HFFc6 (cell line): Measurements from ENCODE around the gene WDR33. TPM values are rescaled to one million over a fixed set of nuclear protein-coding genes. Genes with fewer than 3 reads are reported as not detected.
"Not testable (repeated sequence)": the region's sequence is repeated elsewhere in the genome, so short reads cannot be mapped to it uniquely, and the experiment has no call there.

Experiments
- DNase-seq: peaks from one replicate; pipeline ENCODE4 v3.0.0-alpha.2; 2018
- H3K27ac Mint-ChIP-seq: 2 replicates; pipeline ENCODE4 v1.8.0; 2020; ENCODE audit warnings: mild to moderate bottlenecking, mixed read lengths
- H3K27me3 Mint-ChIP-seq: 2 replicates; pipeline ENCODE4 v1.8.0; 2021; ENCODE audit warnings: mild to moderate bottlenecking, moderate library complexity, mixed read lengths; ENCODE audit not compliant: insufficient read depth
- H3K36me3 Mint-ChIP-seq: 2 replicates; pipeline ENCODE4 v1.8.0; 2021; ENCODE audit warnings: low read depth, mixed read lengths
- H3K4me1 Mint-ChIP-seq: 2 replicates; pipeline ENCODE4 v1.8.0; 2020; ENCODE audit warnings: low read depth, mixed read lengths
- H3K4me3 Mint-ChIP-seq: 2 replicates; pipeline ENCODE4 v1.8.0; 2020; ENCODE audit warnings: mild to moderate bottlenecking, moderate library complexity, mixed read lengths
- H3K9me3 Mint-ChIP-seq: 2 replicates; pipeline ENCODE4 v1.8.0; 2020; ENCODE audit warnings: mild to moderate bottlenecking, mixed read lengths
- CTCF ChIP-seq: fragments of 200-600 bp; sonication (generic); IDR thresholded peaks from 2 replicates; pipeline ENCODE4 v1.5.0; 2021; ENCODE audit warnings: antibody characterized with exemption, mild to moderate bottlenecking
- total RNA-seq, 6 experiments: library from RNA; stranded (reverse); fragmentation: NEBNext Ultra II Directional; extraction: Animal tissue kit (Norgen Biotek cat#: 25700); gene quantifications; 2 replicates in 1 of 6; 3 replicates in 5 of 6; pipeline ENCODE4 v1.2.3, GENCODE V29; 2021

WDR33 gene
- total RNA-seq, 6 experiments from 2014 or later, result 36.3 to 40.1 (median 39.4) TPM

DNA sequence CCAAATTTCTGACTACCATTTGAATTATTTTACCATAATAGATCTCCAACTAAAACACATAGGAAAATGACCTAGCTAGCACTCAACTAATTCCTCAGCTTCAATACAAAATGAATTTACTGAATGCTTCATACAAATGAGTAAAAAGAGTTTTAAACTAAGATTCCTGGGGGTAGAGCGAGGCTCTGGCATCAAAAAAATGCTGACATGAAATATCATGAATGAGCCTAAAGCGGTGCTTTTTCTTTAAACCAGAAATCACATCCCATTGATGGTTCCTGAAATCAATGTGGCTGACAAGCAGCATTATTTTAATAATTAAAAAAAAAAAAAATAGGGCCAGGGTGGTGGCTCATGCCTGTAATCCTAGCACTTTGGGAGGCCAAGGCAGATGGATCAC, 32.1 kb downstream of the WDR33 start:
- DNase-seq, result no peak
- H3K36me3 Mint-ChIP-seq, result no peaks in the 10 kb centered on the region; the same call in 1 of the 2 replicates
- H3K27me3 Mint-ChIP-seq, result no peaks in the 10 kb centered on the region
- no peak for TF ChIP-seq CTCF
- H3K27ac Mint-ChIP-seq, result no peak overlapping the region
- no peaks in the 10 kb centered on the region for H3K9me3 Mint-ChIP-seq
- H3K4me3 Mint-ChIP-seq, result no peak overlapping the region
- H3K4me1 Mint-ChIP-seq, result peaks cover 8% of the 10 kb centered on the region

- TF ChIP-seq CTCF, result no peak
- Mint-ChIP-seq H3K27me3 (no peaks in the 10 kb centered on the region), H3K4me3 (no peak overlapping the region), H3K36me3 (no peaks in the 10 kb centered on the region; the same call in 1 of the 2 replicates), H3K4me1 (peaks cover 8% of the 10 kb centered on the region), H3K9me3 (no peaks in the 10 kb centered on the region), H3K27ac (no peak overlapping the region)
- DNase-seq, result no peak
These were observed 32.5 kb downstream of the WDR33 start for GRCh38 chr2:127778447-127778846.

DNA sequence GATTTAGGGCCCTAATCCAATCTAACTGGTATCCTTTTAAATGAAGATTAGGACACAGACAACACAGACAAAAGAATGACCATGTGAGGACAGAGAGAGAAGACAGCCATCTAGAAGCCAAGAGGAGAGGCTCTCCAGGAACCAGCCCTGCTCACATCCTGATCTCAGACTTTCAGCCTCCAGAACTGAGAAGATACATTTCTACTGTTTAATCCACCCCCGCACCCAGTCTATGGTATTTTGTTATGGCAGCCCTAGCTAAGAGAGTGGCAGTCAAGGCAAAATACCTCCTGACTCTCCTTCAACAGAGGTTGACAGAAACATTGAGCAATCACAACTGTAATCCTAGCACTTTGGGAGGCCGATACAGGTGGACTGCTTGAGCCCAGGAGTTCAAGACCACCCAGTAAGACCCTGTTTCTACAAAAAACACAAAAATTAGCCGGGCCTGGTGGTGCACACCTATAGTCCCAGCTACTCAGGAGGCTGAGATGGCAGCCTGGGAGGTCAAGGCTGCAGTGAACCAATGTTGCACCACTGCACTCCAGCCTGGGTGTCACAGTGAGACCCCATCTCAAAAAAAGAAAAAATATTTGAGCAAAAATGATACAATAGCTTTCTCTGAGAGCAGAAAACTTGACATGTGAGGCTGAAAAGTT, 34.7 kb downstream of the WDR33 start:
- Mint-ChIP-seq H3K4me1 (peaks cover 20% of the 10 kb centered on the region), H3K27me3 (no peaks in the 10 kb centered on the region), H3K4me3 (no peak overlapping the region), H3K27ac (peak overlapping the region; percentile 22; the same call in 1 of the 2 replicates), H3K36me3 (no peaks in the 10 kb centered on the region; the same call in 1 of the 2 replicates), H3K9me3 (no peaks in the 10 kb centered on the region)
- DNase-seq, result no peak
- TF ChIP-seq CTCF, result no peak

- H3K27me3 Mint-ChIP-seq, result no peaks in the 10 kb centered on the region
- H3K27ac Mint-ChIP-seq, result peak overlapping the region; percentile 97
- no peak for TF ChIP-seq CTCF
- peak overlapping the region; percentile 60; the same call in 1 of the 2 replicates for H3K4me3 Mint-ChIP-seq
- no peaks in the 10 kb centered on the region for H3K9me3 Mint-ChIP-seq
- DNase-seq, result peak; percentile 74
- H3K4me1 Mint-ChIP-seq, result peaks cover 39% of the 10 kb centered on the region
- H3K36me3 Mint-ChIP-seq, result peaks cover 18% of the 10 kb centered on the region
These were observed 39.2 kb downstream of the WDR33 start for GRCh38 chr2:127771756-127772155.

DNA sequence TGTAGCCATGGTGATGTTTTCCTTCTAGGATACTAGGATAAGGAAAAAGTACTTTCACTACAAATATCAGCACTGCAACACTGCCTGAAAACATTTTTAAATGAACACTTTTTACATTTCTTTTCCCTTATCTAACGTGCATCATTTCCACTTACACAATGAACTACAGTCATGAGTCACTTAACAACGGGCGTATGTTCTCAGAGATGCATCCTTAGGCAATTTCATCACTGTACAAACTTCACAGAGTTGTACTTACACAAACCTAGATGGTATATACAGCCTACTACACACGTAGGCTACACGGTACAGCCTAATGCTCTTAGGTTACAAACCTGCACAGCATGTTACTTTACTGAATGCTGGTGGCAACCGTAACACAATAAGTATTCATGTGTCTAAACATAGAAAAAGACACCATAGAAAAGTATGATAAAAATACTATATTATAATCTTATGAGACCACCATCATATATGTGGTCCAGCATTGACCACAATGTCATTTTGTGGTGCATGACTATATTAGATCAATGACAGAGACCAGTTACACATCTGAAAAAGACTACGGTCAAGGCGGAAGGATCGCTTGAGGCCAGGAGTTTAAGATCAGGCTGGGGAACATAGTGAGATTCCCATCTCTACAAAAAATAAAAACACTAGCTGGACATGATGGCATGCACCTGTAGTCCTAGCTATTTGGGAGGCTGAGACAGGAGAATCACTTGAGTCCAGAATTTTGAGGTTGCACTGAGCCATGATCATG, 39.8 kb downstream of the WDR33 start:
- peaks cover 18% of the 10 kb centered on the region for H3K36me3 Mint-ChIP-seq
- H3K4me1 Mint-ChIP-seq, result peaks cover 37% of the 10 kb centered on the region
- TF ChIP-seq CTCF, result no peak
- no peaks in the 10 kb centered on the region for H3K9me3 Mint-ChIP-seq
- H3K27ac Mint-ChIP-seq, result peak overlapping the region; percentile 97
- peak overlapping the region; percentile 60 for H3K4me3 Mint-ChIP-seq
- peak; percentile 94 for DNase-seq
- H3K27me3 Mint-ChIP-seq, result no peaks in the 10 kb centered on the region

DNA sequence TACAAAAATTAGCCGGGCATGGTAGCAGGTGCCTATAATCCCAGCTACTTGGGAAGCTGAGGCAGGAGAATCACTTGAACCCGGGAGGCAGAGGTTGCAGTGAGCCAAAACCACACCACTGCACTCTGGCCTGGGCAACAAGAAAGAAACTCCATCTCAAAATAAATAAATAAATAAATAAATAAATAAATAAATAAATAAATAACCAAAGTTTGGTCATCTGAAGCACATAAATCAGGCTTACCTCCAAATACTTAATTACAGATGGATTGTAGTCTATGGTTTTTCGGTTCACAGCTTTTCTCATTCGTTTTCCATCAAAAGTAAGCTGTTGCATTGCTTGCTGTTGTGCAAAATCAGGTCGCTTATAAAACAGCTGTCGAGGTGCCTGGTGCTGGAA, 40.4 kb downstream of the WDR33 start:
- H3K27me3 Mint-ChIP-seq, DNase-seq, H3K9me3 Mint-ChIP-seq: not testable (repeated sequence)
- H3K4me3 Mint-ChIP-seq, result peak overlapping the region; percentile 26; the same call in 1 of the 2 replicates
- peaks cover 34% of the 10 kb centered on the region for H3K4me1 Mint-ChIP-seq
- H3K36me3 Mint-ChIP-seq, result peaks cover 18% of the 10 kb centered on the region
- H3K27ac Mint-ChIP-seq, result peak overlapping the region; percentile 97
